GM23338 (cell line): ENCODE measurements around the gene ANO5. TPM values are rescaled to one million over a fixed set of nuclear protein-coding genes. Genes with fewer than 3 reads are reported as not detected.

Source experiments
- ATAC-seq: fragments of 200-7000 bp; cut with Tn5 transposase; 3 replicates; pipeline ENCODE4 v1.9.1; 2020
- DNase-seq: peaks from one replicate; pipeline ENCODE4 v3.0.0-alpha.2; 2015; ENCODE audit warnings: low spot score
- H2AFZ ChIP-seq: fragments of 200-600 bp; sonication (generic); 2 replicates; pipeline ENCODE4 v1.8.0; 2016; ENCODE audit warnings: antibody characterized with exemption, mild to moderate bottlenecking, moderate library complexity
- H3F3A ChIP-seq: fragments of 200-600 bp; sonication (generic); replicated peaks from 2 replicates; pipeline ENCODE4 v1.8.0; 2017; ENCODE audit warnings: antibody characterized with exemption, mixed run types, low read depth
- H3K27ac ChIP-seq: fragments of 200-600 bp; sonication (generic); 2 replicates; pipeline ENCODE4 v1.6.1; 2016; ENCODE audit warnings: low read depth
- H3K27me3 ChIP-seq: fragments of 200-600 bp; sonication (generic); 2 replicates; pipeline ENCODE4 v1.8.0; 2016; ENCODE audit warnings: mild to moderate bottlenecking, mixed run types, moderate library complexity; ENCODE audit not compliant: insufficient read depth
- H3K36me3 ChIP-seq: fragments of 200-600 bp; sonication (generic); 2 replicates; pipeline ENCODE4 v1.8.0; 2016; ENCODE audit warnings: mild to moderate bottlenecking; ENCODE audit not compliant: insufficient read depth
- H3K4me1 ChIP-seq: fragments of 200-600 bp; sonication (generic); 2 replicates; pipeline ENCODE4 v1.8.0; 2016; ENCODE audit warnings: mild to moderate bottlenecking, moderate library complexity; ENCODE audit not compliant: insufficient read depth
- H3K4me2 ChIP-seq: fragments of 200-600 bp; sonication (generic); 2 replicates; pipeline ENCODE4 v1.7.1; 2017; ENCODE audit warnings: mixed run types
- H3K4me3 ChIP-seq: fragments of 200-600 bp; sonication (generic); 2 replicates; pipeline ENCODE4 v1.6.1; 2016; ENCODE audit warnings: mixed run types
- H3K79me2 ChIP-seq: fragments of 200-600 bp; sonication (generic); replicated peaks from 2 replicates; pipeline ENCODE4 v1.8.0; 2017; ENCODE audit warnings: mild to moderate bottlenecking; ENCODE audit not compliant: insufficient read depth
- H3K9me2 ChIP-seq: fragments of 200-600 bp; sonication (generic); 2 replicates; pipeline ENCODE4 v1.8.0; 2017; ENCODE audit not compliant: insufficient read depth
- H4K20me1 ChIP-seq: fragments of 200-600 bp; sonication (generic); replicated peaks from 2 replicates; pipeline ENCODE4 v1.8.0; 2017; ENCODE audit warnings: mild to moderate bottlenecking; ENCODE audit not compliant: insufficient read depth
- H3K27ac Mint-ChIP-seq: 2 replicates; pipeline ENCODE4 v1.8.0; 2020; ENCODE audit warnings: inconsistent platforms, mild to moderate bottlenecking, moderate library complexity, mixed read lengths
- H3K27me3 Mint-ChIP-seq: 3 replicates; pipeline ENCODE4 v1.8.0; 2022; ENCODE audit warnings: low read depth, mild to moderate bottlenecking, moderate library complexity, mixed read lengths, inconsistent platforms; ENCODE audit not compliant: insufficient read depth, poor library complexity
- H3K36me3 Mint-ChIP-seq: 3 replicates; pipeline ENCODE4 v1.8.0; 2021; ENCODE audit warnings: low read depth, mild to moderate bottlenecking, inconsistent platforms, moderate library complexity, mixed read lengths
- H3K4me1 Mint-ChIP-seq: 3 replicates; pipeline ENCODE4 v1.8.0; 2020; ENCODE audit warnings: mild to moderate bottlenecking, inconsistent platforms, mixed read lengths
- H3K4me3 Mint-ChIP-seq: 3 replicates; pipeline ENCODE4 v1.8.0; 2021; ENCODE audit warnings: moderate library complexity, mild to moderate bottlenecking, inconsistent platforms, mixed read lengths
- H3K9me3 Mint-ChIP-seq: 3 replicates; pipeline ENCODE4 v1.8.0; 2020; ENCODE audit warnings: moderate library complexity, mild to moderate bottlenecking, inconsistent platforms, mixed read lengths
- ETS1 ChIP-seq: IDR thresholded peaks from 2 replicates; pipeline ENCODE4 v1.6.1; 2016; ENCODE audit warnings: antibody characterized with exemption
- EZH2phosphoT487 ChIP-seq: fragments of 200-600 bp; sonication (generic); IDR thresholded peaks from one replicate; pipeline ENCODE4 v1.8.1; 2018; ENCODE audit warnings: antibody characterized with exemption; ENCODE audit not compliant: unreplicated experiment
- JUNB ChIP-seq: IDR thresholded peaks from one replicate; pipeline ENCODE4 v1.6.1; 2016; ENCODE audit warnings: antibody characterized with exemption; ENCODE audit not compliant: unreplicated experiment
- REST ChIP-seq: IDR thresholded peaks from one replicate; pipeline ENCODE4 v1.6.1; 2018; ENCODE audit warnings: antibody characterized with exemption; ENCODE audit not compliant: unreplicated experiment
- ZNF331 ChIP-seq: fragments of 250-450 bp; sonication (Bioruptor Pico); IDR thresholded peaks from 2 replicates; pipeline ENCODE4 v1.5.0; 2020; ENCODE audit warnings: low read depth, mild to moderate bottlenecking, moderate library complexity
- ZNF462 ChIP-seq: fragments of 250-450 bp; sonication (Bioruptor Pico); IDR thresholded peaks from 2 replicates; pipeline ENCODE4 v1.5.0; 2020; ENCODE audit warnings: mild to moderate bottlenecking, moderate library complexity
- polyA plus RNA-seq: library from polyadenylated mRNA; unstranded; fragments of >200 nt; fragmentation: Nextera tagmentation; extraction: Ambion mirVana; gene quantifications from 2 replicates; pipeline ENCODE4 v1.2.1, GENCODE V29; 2016
- total RNA-seq: library from RNA; depleted of rRNA; stranded (reverse); fragments of >200 nt; shearing (Covaris generic); gene quantifications from 2 replicates; pipeline ENCODE4 v1.2.3, GENCODE V29; 2014

The ANO5 gene
- total and polyA plus RNA-seq, 2 experiments from 2014 or later: 1.8 to 8.3 TPM

- no peaks in the 10 kb centered on the region for H3K79me2 ChIP-seq
- H3K4me1 Mint-ChIP-seq: no peaks in the 10 kb centered on the region
- no peak overlapping the region for H3K4me3 Mint-ChIP-seq
- no peak overlapping the region for H3K27ac ChIP-seq
- no peaks in the 10 kb centered on the region for H3K27me3 Mint-ChIP-seq
- H3K4me2 ChIP-seq: no peak overlapping the region
- H3K27ac Mint-ChIP-seq: no peak overlapping the region
- no peaks in the 10 kb centered on the region for H3K36me3 Mint-ChIP-seq
- H3K9me2 ChIP-seq: no peaks in the 10 kb centered on the region
- no peak for TF ChIP-seq JUNB
- TF ChIP-seq ETS1: no peak
- no peak for TF ChIP-seq ZNF462 (CRISPR knock-in tag)
- TF ChIP-seq EZH2phosphoT487: no peak
- TF ChIP-seq ZNF331: no peak
- no peak for TF ChIP-seq REST
- no peaks in the 10 kb centered on the region for H3K36me3 ChIP-seq
- ATAC-seq: no peak
- no peak for DNase-seq
- H3K27me3 ChIP-seq: no peaks in the 10 kb centered on the region
- H2AFZ ChIP-seq: no peak overlapping the region
- no peaks in the 10 kb centered on the region for H3K9me3 Mint-ChIP-seq
- no peaks in the 10 kb centered on the region for H3K4me1 ChIP-seq
- no peak overlapping the region for H3K4me3 ChIP-seq
- H4K20me1 ChIP-seq: no peaks in the 10 kb centered on the region
- H3F3A ChIP-seq: no peaks in the 10 kb centered on the region
Measured at GRCh38 chr11:22225190-22225589, 32.3 kb downstream of the ANO5 start.
